GOT3 (cell line): Measurements from ENCODE around the gene SLC35D1.
"Not testable (repeated sequence)": the region's sequence is repeated elsewhere in the genome, so short reads cannot be mapped to it uniquely, and the experiment has no call there.

Source experiments
- DNase-seq: peaks from one replicate; lab custom pipeline; 2025; ENCODE audit warnings: mixed read lengths; lab: John Stamatoyannopoulos, UW

Gene SLC35D1

GRCh38 chr1:67053785-67054772 lies at the start of gene SLC35D1:
TSS of gene SLC35D1 (minus strand) at chr1:67054148. CDS start at chr1:67054013, 135 bp downstream.
- DNase-seq: no peak

DNA sequence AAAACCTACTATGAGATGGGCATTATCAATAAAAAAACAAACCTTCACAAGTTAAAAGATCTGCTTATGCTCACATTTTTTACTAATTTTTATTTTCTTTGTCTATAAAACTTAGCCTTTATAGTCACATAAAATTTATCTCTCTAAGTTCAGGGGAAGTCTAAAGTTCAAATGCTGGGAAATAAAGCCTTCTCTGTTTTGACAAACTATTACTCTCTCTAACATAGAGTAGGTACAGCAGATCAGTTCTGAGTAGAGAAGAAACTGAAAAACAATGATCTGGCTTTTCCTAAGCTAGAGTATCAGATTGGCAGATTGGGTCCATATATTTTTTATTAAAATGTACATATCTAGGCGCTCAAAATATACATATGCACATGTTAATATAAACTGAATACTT lies 49.6 kb upstream of the SLC35D1 start:
- no peak for DNase-seq

GRCh38 chr1:67100833-67101232 lies 46.9 kb upstream of the SLC35D1 start:
- no peak for DNase-seq

DNA sequence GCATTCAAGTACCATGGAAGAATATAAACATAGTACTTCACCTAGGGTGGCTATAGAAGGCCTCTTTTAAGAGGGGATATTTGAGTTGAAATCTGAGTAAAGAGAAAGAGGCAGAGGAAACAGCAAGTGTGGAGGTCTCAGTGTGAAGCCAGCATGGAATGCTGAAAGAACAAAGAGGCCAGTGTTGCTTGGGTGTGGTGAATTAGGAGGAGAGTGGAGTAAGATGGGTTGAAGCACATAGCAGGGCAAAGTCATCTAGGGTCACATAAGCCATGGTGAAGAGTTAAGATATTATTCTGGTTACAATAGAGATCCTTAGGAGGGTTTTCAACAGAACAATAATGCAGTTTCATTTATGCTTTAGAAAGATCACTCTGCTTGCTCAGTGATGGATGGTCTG lies 43.4 kb upstream of the SLC35D1 start:
- no peak for DNase-seq

DNA sequence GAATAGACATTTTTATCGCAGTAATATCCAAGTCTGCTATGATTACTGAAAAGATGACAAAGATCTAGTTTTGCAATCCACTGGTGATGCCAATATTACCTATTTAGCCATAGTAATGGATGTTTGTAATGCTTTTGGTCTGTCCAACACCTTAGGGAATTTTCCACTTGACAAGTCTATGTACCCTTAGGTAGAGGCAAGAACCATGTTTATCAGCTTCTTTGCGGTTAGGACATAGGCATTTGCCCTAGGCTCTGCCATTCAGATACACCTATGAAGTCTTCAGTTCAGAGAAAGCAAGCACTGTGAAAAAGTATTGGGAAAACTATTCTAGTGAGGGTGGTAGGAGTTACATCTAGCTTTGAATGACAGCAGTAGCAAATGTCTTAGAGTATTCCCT lies 40.2 kb upstream of the SLC35D1 start:
- DNase-seq: no peak

GRCh38 chr1:67089685-67090208 lies 35.8 kb upstream of the SLC35D1 start:
- DNase-seq: no peak

GRCh38 chr1:67088440-67088839 lies 34.5 kb upstream of the SLC35D1 start:
- DNase-seq: no peak

DNA sequence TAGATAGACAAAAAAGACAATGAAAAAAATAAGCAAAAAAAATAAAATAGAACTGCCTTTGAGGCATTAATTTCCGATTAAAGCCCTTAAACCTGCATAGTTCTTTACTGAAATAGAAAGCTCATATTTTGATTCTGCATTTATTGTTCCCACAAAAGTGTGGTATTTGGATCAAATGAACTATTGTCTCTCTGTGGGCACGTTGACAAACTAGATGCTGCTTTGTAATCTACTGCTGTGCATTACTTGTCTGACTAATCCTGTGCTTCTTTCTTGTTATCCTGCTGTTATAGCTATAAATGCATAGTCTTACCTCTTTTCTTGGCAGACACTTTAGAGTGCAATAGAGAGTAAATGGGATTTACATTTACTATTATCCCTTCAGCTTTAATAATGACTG lies 31.4 kb upstream of the SLC35D1 start:
- DNase-seq: no peak

DNA sequence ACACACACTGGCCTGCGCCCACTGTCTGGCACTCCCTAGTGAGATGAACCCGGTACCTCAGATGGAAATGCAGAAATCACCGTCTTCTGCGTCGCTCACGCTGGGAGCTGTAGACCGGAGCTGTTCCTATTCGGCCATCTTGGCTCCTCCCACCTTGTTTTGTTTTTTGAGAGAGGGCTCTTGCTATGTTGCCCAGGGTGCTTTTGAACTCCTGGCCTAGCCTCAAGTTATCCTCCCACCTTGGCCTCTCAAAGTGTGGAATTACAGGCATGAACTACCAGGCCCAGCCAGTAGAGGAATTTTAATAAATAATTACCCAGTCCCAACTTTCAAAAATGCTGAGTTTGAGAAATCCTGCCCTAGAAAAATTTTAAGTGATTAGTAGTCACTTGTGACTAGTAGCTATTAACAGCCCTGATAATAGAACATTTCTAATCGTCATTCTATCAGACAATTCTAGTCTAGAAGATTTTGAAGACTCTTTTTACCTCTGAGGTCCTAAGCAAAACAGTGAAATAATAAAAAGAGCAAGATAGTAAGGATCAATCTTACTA lies 30.9 kb upstream of the SLC35D1 start:
- DNase-seq: no peak

DNA sequence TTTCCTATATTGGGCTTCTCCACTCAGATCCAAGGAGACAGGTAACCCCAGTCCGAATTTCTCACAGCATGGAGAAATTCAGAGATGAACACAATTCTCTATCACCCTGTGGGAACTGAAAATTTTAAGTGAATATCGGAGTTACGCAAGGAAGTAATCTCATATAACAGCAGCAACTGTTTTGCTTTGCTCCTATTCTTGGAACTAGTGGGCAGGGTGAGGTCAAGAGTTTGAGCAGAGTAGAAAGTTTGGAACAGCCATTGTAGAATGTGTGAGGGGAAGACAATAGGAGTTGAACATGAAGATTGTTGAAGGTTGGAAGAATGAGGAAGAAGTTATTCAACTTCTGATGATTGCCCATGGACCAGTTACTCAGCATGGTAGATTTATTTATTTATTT lies 24.3 kb upstream of the SLC35D1 start:
- DNase-seq: no peak

DNA sequence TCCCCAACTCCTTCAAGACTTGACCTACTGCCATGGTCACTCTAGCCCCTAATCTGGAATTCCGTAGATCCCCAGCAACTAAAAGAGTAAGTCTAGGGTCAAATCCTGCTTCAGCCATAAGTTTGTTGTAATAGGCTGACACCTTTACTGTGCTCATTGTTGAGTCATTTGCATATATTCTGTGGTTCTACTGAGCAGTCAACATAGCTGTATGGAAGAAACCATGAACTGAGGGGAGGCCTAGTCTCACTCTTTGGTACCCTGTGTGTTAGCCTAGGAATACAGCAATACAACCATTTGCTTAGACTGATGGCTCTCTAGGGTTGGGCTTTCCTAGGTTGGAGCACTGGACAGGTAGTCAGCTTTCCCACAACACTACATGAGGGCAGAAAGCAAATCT lies 23.6 kb upstream of the SLC35D1 start:
- DNase-seq: no peak

GRCh38 chr1:67072749-67073148 lies 18.8 kb upstream of the SLC35D1 start:
- DNase-seq: no peak

DNA sequence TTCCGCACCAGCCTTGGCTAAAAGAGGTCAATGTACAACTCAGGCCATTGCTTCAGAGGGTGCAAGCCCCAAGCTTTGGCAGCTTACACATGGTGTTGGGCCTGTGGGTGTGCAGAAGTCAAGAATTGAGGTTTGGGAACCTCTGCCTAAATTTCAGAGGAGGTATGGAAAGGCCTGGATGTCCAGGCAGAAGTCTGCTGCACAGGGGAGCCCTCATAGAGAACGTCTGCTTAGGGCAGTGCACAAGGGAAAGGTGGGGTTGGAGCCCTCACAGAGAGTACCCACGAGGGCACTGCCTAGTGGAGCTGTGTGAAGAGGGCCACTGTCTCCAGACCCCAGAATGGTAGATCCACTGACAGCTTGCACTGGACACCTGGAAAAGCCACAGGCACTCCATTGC lies 13.7 kb upstream of the SLC35D1 start:
- not testable (repeated sequence) for DNase-seq

DNA sequence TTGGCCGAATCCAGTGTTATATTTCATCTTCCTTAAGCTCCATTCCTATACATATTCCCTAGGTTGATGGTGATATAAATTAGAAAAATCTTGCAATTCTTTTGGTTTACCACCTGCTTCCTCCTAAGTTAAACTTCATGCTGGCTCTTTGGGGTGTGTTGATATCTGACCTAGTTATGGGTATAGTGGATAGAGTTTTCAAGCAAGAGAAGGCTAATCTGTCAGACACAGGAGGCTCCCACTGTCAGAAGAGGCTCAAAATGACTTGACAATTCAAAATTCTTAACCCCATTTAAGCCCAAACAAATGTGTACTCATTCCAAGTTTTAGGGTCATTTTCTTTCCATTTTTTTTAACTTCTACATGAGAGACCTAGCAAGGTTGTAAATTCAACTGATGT lies 8.5 kb upstream of the SLC35D1 start:
- DNase-seq: no peak

DNA sequence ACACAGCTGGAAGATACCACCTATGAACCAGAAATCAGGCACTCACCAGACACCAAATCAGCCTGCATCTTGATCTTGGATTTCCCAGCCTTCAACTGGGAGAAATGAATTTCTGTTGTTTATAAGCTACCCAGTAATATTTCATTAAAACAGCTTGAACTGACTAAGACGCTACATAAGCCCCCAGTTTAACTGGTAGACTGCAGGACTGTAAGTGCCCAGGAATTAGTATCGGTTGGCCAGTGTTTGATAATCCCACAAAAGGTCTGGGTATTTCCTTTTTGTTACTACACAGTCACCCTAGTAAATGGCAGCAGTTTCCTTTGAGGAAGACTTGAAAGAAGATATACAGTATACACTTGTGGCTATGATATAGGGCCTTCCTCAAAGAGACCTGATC lies 7.3 kb upstream of the SLC35D1 start:
- DNase-seq: no peak

GRCh38 chr1:67060811-67061218 lies 6.9 kb upstream of the SLC35D1 start:
- DNase-seq: no peak

- DNase-seq: no peak
Measured at GRCh38 chr1:67059346-67059745, 5.4 kb upstream of the SLC35D1 start.

GRCh38 chr1:67058761-67059160 lies 4.8 kb upstream of the SLC35D1 start:
- no peak for DNase-seq

GRCh38 chr1:67058242-67058641 lies 4.3 kb upstream of the SLC35D1 start:
- no peak for DNase-seq

GRCh38 chr1:67053535-67053784 lies 488 bp downstream of the SLC35D1 start:
- no peak for DNase-seq

DNA sequence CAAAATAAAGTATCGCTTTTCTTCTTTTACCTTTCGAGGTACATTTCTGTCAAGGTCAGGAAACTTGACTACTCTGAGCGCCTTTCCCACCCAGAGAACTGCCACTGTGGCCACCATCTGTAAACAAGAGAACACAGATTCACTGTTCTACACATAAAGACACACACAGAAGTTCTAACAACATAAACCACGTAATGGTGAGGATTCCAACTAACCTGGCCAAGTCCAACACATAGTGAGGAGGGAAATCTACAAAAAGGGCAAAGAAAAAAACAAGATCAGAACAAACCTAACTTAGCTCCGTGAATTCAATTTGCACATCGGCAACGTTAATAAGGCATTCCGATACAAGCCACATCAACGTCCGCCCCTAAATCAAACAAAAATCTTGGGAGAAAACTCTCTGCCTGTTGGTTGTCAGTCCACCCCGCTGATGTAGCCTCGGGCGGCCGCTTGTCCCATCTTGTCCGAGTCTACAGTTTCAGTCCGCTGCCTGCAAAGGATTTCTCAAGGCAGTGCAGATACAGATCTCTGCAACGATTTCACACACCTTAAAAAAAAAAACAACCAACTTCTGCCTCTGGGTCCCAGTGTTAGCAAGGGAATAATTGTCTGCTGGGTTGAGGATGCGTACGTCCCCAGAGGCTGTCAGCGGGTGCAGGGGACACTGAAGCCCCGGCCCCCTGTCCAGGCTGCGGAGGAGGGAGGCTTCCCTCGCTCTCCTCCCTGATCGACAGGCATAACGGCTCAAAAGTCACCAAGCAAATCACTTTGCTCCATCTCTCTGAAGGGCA lies 1.0 kb downstream of the SLC35D1 start:
- DNase-seq: no peak

DNA sequence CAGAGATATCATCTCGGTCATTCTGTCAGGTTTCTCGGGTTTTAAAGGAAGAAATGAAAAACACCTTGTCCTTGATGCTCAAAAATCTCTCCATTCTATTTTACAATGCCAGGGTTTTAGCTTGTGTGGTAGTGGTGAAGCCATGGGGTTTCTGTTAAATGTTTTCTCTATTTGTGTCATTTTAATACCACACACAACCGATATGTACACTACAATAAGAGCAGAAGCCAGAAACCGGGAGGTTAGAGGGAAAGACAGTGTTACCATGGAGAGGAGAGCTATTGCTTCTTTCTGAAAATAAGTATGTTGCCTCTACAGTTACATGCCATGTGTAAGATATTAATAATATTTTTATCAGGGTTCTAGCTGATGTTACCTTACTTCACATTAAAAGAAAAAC lies 2.8 kb downstream of the SLC35D1 start:
- DNase-seq: no peak
